Duodenal mucosa (tissue), 2 donors: ENCODE data around the gene ZNF511.
A peak's percentile ranks its signal among the peaks of the same experiment; 100 is the strongest.
"Not testable (repeated sequence)": the region's sequence is repeated elsewhere in the genome, so short reads cannot be mapped to it uniquely, and the experiment has no call there.

Experiments
- H3K27ac ChIP-seq: one replicate; pipeline ENCODE4 v1.7.0; 2013; ENCODE audit warnings: low read depth, low read length
- H3K27me3 ChIP-seq, 2 donors: one replicate each; pipeline ENCODE4 v1.7.0; 2013; ENCODE audit warnings: low read length in 2 of 2, control low read depth in 1 of 2; ENCODE audit not compliant: insufficient read depth in 2 of 2, control insufficient read depth in 1 of 2
- H3K36me3 ChIP-seq, 2 donors: one replicate each; pipeline ENCODE4 v1.7.0; 2013; ENCODE audit warnings: low read length in 2 of 2, control low read depth in 1 of 2; ENCODE audit not compliant: insufficient read depth in 2 of 2, control insufficient read depth in 1 of 2
- H3K4me1 ChIP-seq, 2 donors: one replicate each; pipeline ENCODE4 v1.7.0; 2013; ENCODE audit warnings: low read length in 2 of 2, control low read depth in 1 of 2; ENCODE audit not compliant: insufficient read depth in 2 of 2, control insufficient read depth in 1 of 2
- H3K4me3 ChIP-seq, 2 donors: one replicate each; pipeline ENCODE4 v1.7.0; 2013; ENCODE audit warnings: low read length in 2 of 2, low read depth in 1 of 2
- H3K9ac ChIP-seq, 2 donors: one replicate each; pipeline ENCODE4 v1.7.0; 2013; ENCODE audit warnings: low read length in 2 of 2, low read depth in 1 of 2
- H3K9me3 ChIP-seq, 2 donors: one replicate each; pipeline ENCODE4 v1.7.0; 2013; ENCODE audit warnings: low read length in 2 of 2, control low read depth in 1 of 2; ENCODE audit not compliant: control insufficient read depth in 1 of 2

ZNF511 gene

GRCh38 chr10:133312016-133312768, 3.5 kb downstream of the ZNF511 start:
- no peak overlapping the region for H3K4me3 ChIP-seq
- no peak overlapping the region for H3K9ac ChIP-seq
- peaks cover 14 to 29% of the 10 kb centered on the region in 2 donors for H3K36me3 ChIP-seq
- H3K4me1 ChIP-seq = peaks cover 20 to 27% of the 10 kb centered on the region in 2 donors
- H3K27me3 ChIP-seq = no peaks in the 10 kb centered on the region
- no peak overlapping the region for H3K27ac ChIP-seq
- H3K9me3 ChIP-seq = no peaks in the 10 kb centered on the region

- Histone ChIP-seq H3K9ac (no peak overlapping the region), H3K27me3 (no peaks in the 10 kb centered on the region), H3K36me3 (peaks cover 14 to 29% of the 10 kb centered on the region in 2 donors), H3K27ac (no peak overlapping the region), H3K9me3 (no peaks in the 10 kb centered on the region), H3K4me1 (peaks cover 14 to 21% of the 10 kb centered on the region in 2 donors), H3K4me3 (no peak overlapping the region)
Observed at GRCh38 chr10:133312769-133313145, 4.0 kb downstream of the ZNF511 start.

- H3K27ac ChIP-seq = no peak overlapping the region
- H3K36me3 ChIP-seq = peaks cover 14 to 29% of the 10 kb centered on the region in 2 donors
- H3K9ac ChIP-seq = no peak overlapping the region
- no peaks in the 10 kb centered on the region for H3K27me3 ChIP-seq
- no peaks in the 10 kb centered on the region for H3K9me3 ChIP-seq
- no peak overlapping the region for H3K4me3 ChIP-seq
- peaks cover 14 to 17% of the 10 kb centered on the region in 2 donors for H3K4me1 ChIP-seq
Observed at GRCh38 chr10:133313192-133313591, 4.5 kb downstream of the ZNF511 start.

- H3K9me3 ChIP-seq = no peaks in the 10 kb centered on the region
- H3K36me3 ChIP-seq = peaks cover 14 to 29% of the 10 kb centered on the region in 2 donors
- H3K27me3 ChIP-seq = peaks cover 6 to 8% of the 10 kb centered on the region in 2 donors
- H3K27ac ChIP-seq = no peak overlapping the region
- no peak overlapping the region for H3K9ac ChIP-seq
- peaks cover 7 to 8% of the 10 kb centered on the region in 2 donors for H3K4me1 ChIP-seq
- H3K4me3 ChIP-seq = no peak overlapping the region
Observed at GRCh38 chr10:133314911-133315310, 6.2 kb downstream of the ZNF511 start.

- Histone ChIP-seq H3K27ac (no peak overlapping the region), H3K4me1 (peaks cover 0 to 2% of the 10 kb centered on the region in 2 donors), H3K36me3 (peaks cover 14 to 21% of the 10 kb centered on the region in 2 donors), H3K9ac (no peak overlapping the region), H3K27me3 (peaks cover 6 to 8% of the 10 kb centered on the region in 2 donors), H3K4me3 (no peak overlapping the region), H3K9me3 (no peaks in the 10 kb centered on the region)
Observed at GRCh38 chr10:133315847-133316246, 7.1 kb downstream of the ZNF511 start.

- Histone ChIP-seq H3K27ac (no peak overlapping the region), H3K4me3 (no peak overlapping the region), H3K9ac (no peak overlapping the region), H3K27me3 (peaks cover 6 to 8% of the 10 kb centered on the region in 2 donors), H3K4me1 (peaks cover 0 to 2% of the 10 kb centered on the region in 2 donors), H3K36me3 (peaks cover 14 to 19% of the 10 kb centered on the region in 2 donors), H3K9me3 (no peaks in the 10 kb centered on the region)
Observed at GRCh38 chr10:133316266-133316665, 7.6 kb downstream of the ZNF511 start.

GRCh38 chr10:133316732-133317131, 8.0 kb downstream of the ZNF511 start:
- H3K27me3 ChIP-seq = peaks cover 6 to 8% of the 10 kb centered on the region in 2 donors
- H3K9ac ChIP-seq = no peak overlapping the region
- peaks cover 14% of the 10 kb centered on the region in 2 donors for H3K36me3 ChIP-seq
- H3K4me3 ChIP-seq = no peak overlapping the region
- H3K27ac ChIP-seq = no peak overlapping the region
- H3K9me3 ChIP-seq = no peaks in the 10 kb centered on the region
- peaks cover 0 to 2% of the 10 kb centered on the region in 2 donors for H3K4me1 ChIP-seq

- Histone ChIP-seq H3K4me3 (peak overlapping the region; percentile 47 to 54), H3K4me1 (peaks cover 0 to 2% of the 10 kb centered on the region in 2 donors), H3K36me3 (no peaks in the 10 kb centered on the region), H3K27me3 (peaks cover 6 to 8% of the 10 kb centered on the region in 2 donors), H3K9ac (no peak overlapping the region), H3K9me3 (no peaks in the 10 kb centered on the region), H3K27ac (no peak overlapping the region)
Observed at GRCh38 chr10:133318494-133319127, 9.9 kb downstream of the ZNF511 start.

- not testable (repeated sequence) for H3K9me3 ChIP-seq, H3K4me3 ChIP-seq, H3K4me1 ChIP-seq, H3K27ac ChIP-seq, H3K9ac ChIP-seq, H3K36me3 ChIP-seq
- H3K27me3 ChIP-seq = peaks cover 14 to 18% of the 10 kb centered on the region in 2 donors
Observed at GRCh38 chr10:133320852-133321422, 12.2 kb downstream of the ZNF511 start.

GRCh38 chr10:133322064-133322709, 13.5 kb downstream of the ZNF511 start:
- Histone ChIP-seq H3K27me3 (peaks cover 27 to 31% of the 10 kb centered on the region in 2 donors), H3K4me1 (peaks cover 7 to 10% of the 10 kb centered on the region in 2 donors)
- H3K36me3 ChIP-seq, H3K9ac ChIP-seq, H3K9me3 ChIP-seq, H3K4me3 ChIP-seq, H3K27ac ChIP-seq: not testable (repeated sequence)
